H1 (cell line): ENCODE data around the gene GNL2. TPM values are rescaled to one million over a fixed set of nuclear protein-coding genes. Genes with fewer than 3 reads are reported as not detected.
A peak's percentile ranks its signal among the peaks of the same experiment; 100 is the strongest.

Source experiments
- CTCF ChIA-PET: fragments of 300-600 bp; sonication (Branson Sonifier 250); formaldehyde crosslinking; loops from one replicate; lab custom pipeline; 2021; ENCODE audit not compliant: partially characterized antibody; lab: Charles Lee
- POLR2A ChIA-PET: fragments of 300-600 bp; sonication (Branson Sonifier 250); formaldehyde crosslinking; loops from one replicate; lab custom pipeline; 2021; ENCODE audit warnings: inconsistent platforms; ENCODE audit not compliant: partially characterized antibody; lab: Charles Lee
- DNase-seq, 2 experiments: peaks; one replicate each; pipeline versions ENCODE4 v3.0.0 to v3.0.0-alpha.2; 2010 to 2022; ENCODE audit warnings: low spot score in 2 of 2, low read depth in 1 of 2, mixed read lengths in 1 of 2
- FAIRE-seq: peaks from 2 replicates; lab custom pipeline; 2011; peaks lifted over from hg19 to GRCh38; lab: Jason Lieb, UNC
- H2AFZ ChIP-seq: 2 replicates; pipeline ENCODE4 v1.8.1; 2012; ENCODE audit warnings: low read length, inconsistent platforms
- H2AK5ac ChIP-seq: 2 replicates; pipeline ENCODE4 v1.6.1; 2013; ENCODE audit warnings: low read depth, low read length
- H2BK120ac ChIP-seq: replicated peaks from 2 replicates; pipeline ENCODE3; 2013; ENCODE audit warnings: low read depth, low read length, inconsistent platforms
- H2BK12ac ChIP-seq: 2 replicates; pipeline ENCODE4 v1.6.1; 2013; ENCODE audit warnings: low read depth, low read length
- H2BK15ac ChIP-seq: 2 replicates; pipeline ENCODE4 v1.6.1; 2013; ENCODE audit warnings: low read length
- H2BK20ac ChIP-seq: 2 replicates; pipeline ENCODE4 v1.6.1; 2013; ENCODE audit warnings: low read length
- H2BK5ac ChIP-seq: 2 replicates; pipeline ENCODE4 v1.6.1; 2013; ENCODE audit warnings: low read depth, low read length
- H3K14ac ChIP-seq: 2 replicates; pipeline ENCODE4 v1.6.1; 2013; ENCODE audit warnings: inconsistent platforms; ENCODE audit not compliant: insufficient read length
- H3K18ac ChIP-seq: 2 replicates; pipeline ENCODE4 v1.6.1; 2013; ENCODE audit warnings: low read length; ENCODE audit errors: extremely low read depth
- H3K23ac ChIP-seq: 2 replicates; pipeline ENCODE4 v1.6.1; 2013; ENCODE audit warnings: inconsistent platforms; ENCODE audit not compliant: insufficient read length
- H3K23me2 ChIP-seq: 2 replicates; pipeline ENCODE4 v1.6.1; 2013; ENCODE audit warnings: low read depth, low read length
- H3K27ac ChIP-seq: 2 replicates; pipeline ENCODE4 v1.6.1; 2011; ENCODE audit warnings: low read depth, low read length, inconsistent platforms
- H3K27me3 ChIP-seq, 4 experiments: replicated peaks in 1 of 4; 1 replicate in 1 of 4; 2 replicates in 3 of 4; pipeline versions ENCODE4 v1.6.1 to v1.8.1; 2011 to 2013; ENCODE audit warnings: low read length in 3 of 4, mild to moderate bottlenecking in 3 of 4, inconsistent platforms in 2 of 4, mixed read lengths in 2 of 4, moderate library complexity in 1 of 4; ENCODE audit not compliant: control insufficient read depth in 3 of 4, insufficient read depth in 3 of 4; ENCODE audit errors: extremely low read depth in 1 of 4
- H3K36me3 ChIP-seq, 4 experiments: 2 replicates each; pipeline versions ENCODE4 v1.6.1 to v1.8.1; 2011 to 2013; ENCODE audit warnings: mild to moderate bottlenecking in 4 of 4, low read length in 3 of 4, moderate library complexity in 2 of 4, control low read depth in 1 of 4, inconsistent platforms in 1 of 4; ENCODE audit not compliant: insufficient read depth in 4 of 4, control insufficient read depth in 2 of 4
- H3K4ac ChIP-seq: replicated peaks from 2 replicates; pipeline ENCODE3; 2013; ENCODE audit warnings: low read length, low read depth, mixed read lengths, inconsistent platforms; ENCODE audit not compliant: insufficient read length
- H3K4me1 ChIP-seq, 4 experiments: replicated peaks in 1 of 4; 1 replicate in 1 of 4; 2 replicates in 3 of 4; pipeline versions ENCODE4 v1.6.1 to v1.8.1; 2011 to 2013; ENCODE audit warnings: low read length in 3 of 4, inconsistent platforms in 2 of 4, mixed read lengths in 1 of 4; ENCODE audit not compliant: insufficient read depth in 4 of 4, control insufficient read depth in 3 of 4
- H3K4me2 ChIP-seq, 2 experiments: 2 replicates each; pipeline versions ENCODE4 v1.6.1 to v1.8.1; 2011 to 2013; ENCODE audit warnings: low read depth in 2 of 2, low read length in 2 of 2, control low read depth in 1 of 2, inconsistent platforms in 1 of 2, mild to moderate bottlenecking in 1 of 2; ENCODE audit not compliant: insufficient read depth in 1 of 2
- H3K4me3 ChIP-seq, 4 experiments: fragments of 200-600, 300-600 bp in 1 of 4; sonication (generic), shearing (Covaris generic), sonication (Bioruptor Twin) in 1 of 4; 2 replicates each; pipeline versions ENCODE4 v1.5.1 to v1.8.1; 2011 to 2016; ENCODE audit warnings: low read length in 4 of 4, low read depth in 3 of 4, control low read depth in 2 of 4, inconsistent platforms in 2 of 4, mild to moderate bottlenecking in 2 of 4, mixed read lengths in 1 of 4, moderate library complexity in 1 of 4; ENCODE audit not compliant: insufficient read depth in 2 of 4; ENCODE audit errors: extremely low read depth in 1 of 4
- H3K56ac ChIP-seq: replicated peaks from 2 replicates; pipeline ENCODE3; 2013; ENCODE audit warnings: low read depth, mild to moderate bottlenecking, mixed read lengths, low read length, inconsistent platforms; ENCODE audit not compliant: insufficient read length
- H3K79me1 ChIP-seq: 2 replicates; pipeline ENCODE4 v1.6.1; 2013; ENCODE audit warnings: low read depth, low read length, control low read depth
- H3K79me2 ChIP-seq, 2 experiments: 2 replicates each; pipeline versions ENCODE4 v1.6.1 to v1.8.1; 2012 to 2013; ENCODE audit warnings: low read length in 2 of 2, mild to moderate bottlenecking in 2 of 2, inconsistent platforms in 1 of 2; ENCODE audit not compliant: insufficient read depth in 2 of 2, control insufficient read depth in 1 of 2
- H3K9ac ChIP-seq, 4 experiments: replicated peaks in 1 of 4; 1 replicate in 1 of 4; 2 replicates in 3 of 4; pipeline versions ENCODE4 v1.6.1 to v1.8.1; 2011 to 2013; ENCODE audit warnings: low read depth in 3 of 4, low read length in 3 of 4, control low read depth in 2 of 4, mild to moderate bottlenecking in 2 of 4, moderate library complexity in 2 of 4, inconsistent platforms in 1 of 4; ENCODE audit errors: extremely low read depth in 1 of 4
- H3K9me3 ChIP-seq, 2 experiments: 2 replicates each; pipeline versions ENCODE4 v1.6.1 to v1.8.1; 2012 to 2013; ENCODE audit warnings: mild to moderate bottlenecking in 2 of 2, moderate library complexity in 2 of 2, control low read depth in 1 of 2, inconsistent platforms in 1 of 2, low read depth in 1 of 2, low read length in 1 of 2, mixed read lengths in 1 of 2; ENCODE audit not compliant: insufficient read depth in 2 of 2
- H4K20me1 ChIP-seq, 2 experiments: replicated peaks in 1 of 2; 2 replicates each; pipeline versions ENCODE3 to v1.8.1; 2011 to 2013; ENCODE audit warnings: inconsistent platforms in 2 of 2, low read length in 2 of 2, mild to moderate bottlenecking in 1 of 2; ENCODE audit not compliant: insufficient read depth in 2 of 2, control insufficient read depth in 1 of 2
- H4K5ac ChIP-seq: 2 replicates; pipeline ENCODE4 v1.6.1; 2013; ENCODE audit warnings: low read length, low read depth, mixed read lengths, inconsistent platforms; ENCODE audit not compliant: insufficient read length
- H4K8ac ChIP-seq: 2 replicates; pipeline ENCODE4 v1.8.0; 2013; ENCODE audit warnings: mild to moderate bottlenecking, moderate library complexity, low read length, inconsistent platforms; ENCODE audit not compliant: insufficient read depth; ENCODE audit errors: extremely low read depth
- H4K91ac ChIP-seq: replicated peaks from 2 replicates; pipeline ENCODE3; 2013; ENCODE audit warnings: low read length, mixed read lengths, inconsistent platforms; ENCODE audit not compliant: insufficient read length
- JUND ChIP-seq: IDR thresholded peaks from 2 replicates; pipeline ENCODE4 v1.6.1; 2011; ENCODE audit warnings: mild to moderate bottlenecking, improper control_type of control experiment, low read length
- KDM4A ChIP-seq: IDR thresholded peaks from one replicate; pipeline ENCODE4 v1.7.1; 2012; ENCODE audit warnings: low read depth, mild to moderate bottlenecking, moderate library complexity, low read length, inconsistent platforms; ENCODE audit not compliant: severe bottlenecking
- NANOG ChIP-seq: IDR thresholded peaks from 2 replicates; pipeline ENCODE4 v1.6.1; 2011; ENCODE audit warnings: low read length, low read depth, mild to moderate bottlenecking, inconsistent platforms; ENCODE audit not compliant: insufficient read depth, poor library complexity, severe bottlenecking
- SIX5 ChIP-seq: IDR thresholded peaks from 2 replicates; pipeline ENCODE4 v1.6.1; 2011; ENCODE audit warnings: mild to moderate bottlenecking, low read depth, low read length
- TAF7 ChIP-seq: optimal IDR thresholded peaks from 2 replicates; pipeline ENCODE3; 2011; ENCODE audit warnings: low read depth, mild to moderate bottlenecking, inconsistent platforms, low read length, moderate library complexity, borderline replicate concordance
- YY1 ChIP-seq: IDR thresholded peaks from 2 replicates; pipeline ENCODE4 v1.6.1; 2011; ENCODE audit warnings: low read depth, mild to moderate bottlenecking, low read length
- WGBS, 2 experiments: shearing (Covaris generic) in 1 of 2; methylation state at CpG; one replicate each; pipeline versions ENCODE4 v1.1.6 to v1.1.7; 2013 to 2015; ENCODE audit warnings: low lambda C conversion rate in 2 of 2, mixed read lengths in 2 of 2, inconsistent platforms in 1 of 2, low coverage in 1 of 2, missing lambda C conversion rate in 1 of 2; ENCODE audit not compliant: insufficient replicate concordance in 2 of 2, insufficient coverage in 1 of 2, insufficient read length in 1 of 2; ENCODE audit errors: extremely low coverage in 1 of 2, missing lambda C conversion rate in 1 of 2; 5-methylcytosine and 5-hydroxymethylcytosine counted together
- polyA plus RNA-seq, 7 experiments: library from polyadenylated mRNA; depleted of rRNA in 3 of 7; stranded (reverse) in 5 of 7; unstranded in 2 of 7; fragments of >200 nt in 5 of 7; fragments of 200-250 nt in 2 of 7; gene quantifications; 1 replicate in 5 of 7; 2 replicates in 1 of 7; 4 replicates in 1 of 7; pipeline versions ENCODE4 v1.2.1 to v1.2.3, GENCODE V29; 2011 to 2013; ENCODE audit warnings: missing spikeins in 2 of 7, mixed read lengths in 2 of 7
- total RNA-seq: library from RNA; stranded (reverse); fragmentation: NEBNext Ultra II Directional; extraction: Animal tissue kit (Norgen Biotek cat#: 25700); gene quantifications from 2 replicates; pipeline ENCODE4 v1.2.1, GENCODE V29; 2021
- TF ChIP-seq, protein P1 (sequence below): IDR thresholded peaks from 2 replicates; pipeline ENCODE4 v1.6.1; 2012; ENCODE audit warnings: inconsistent platforms
- TF ChIP-seq, protein P2 (sequence below): IDR thresholded peaks from 2 replicates; pipeline ENCODE4 v1.6.1; 2012; ENCODE audit warnings: low read length, inconsistent platforms

Gene GNL2
- total and polyA plus RNA-seq, 2 of the 8 experiments (the other 6 are each of a cell fraction or from before 2014, with no cell fraction given) = 22.2 to 88.3 TPM

GRCh38 chr1:37633040-37633937 lies 37.6 kb upstream of the GNL2 start:
- 19% methylated on average over 13 of the region's 31 CpGs; no CpG with 5 or more reads in 1 of the 2 experiments for WGBS, 2 experiments
- peaks cover 0 to 15% (median 7%) of the 10 kb centered on the region in 4 experiments; a peak in 6 of 7 replicates for H3K4me1 ChIP-seq
- DNase-seq = peak in 1 of 2 experiments; percentile 54
- no peaks in the 10 kb centered on the region for H3K36me3 ChIP-seq
- no peak overlapping the region for H4K5ac ChIP-seq
- H3K4ac ChIP-seq = no peak overlapping the region
- POLR2A ChIA-PET = interaction anchor here (0.8 kb wide), 1 partner anchor 36 kb away, joined by 3 read pairs; no protein-coding TSS in a partner anchor
- CTCF ChIA-PET = interaction anchor here (0.6 to 5.2 kb wide), 7 partner anchors 10 to 31 kb away, joined by 3 to 36 read pairs (median 5); no protein-coding TSS in a partner anchor
- no peak overlapping the region for H4K91ac ChIP-seq
- H2AK5ac ChIP-seq = no peak overlapping the region
- H3K27ac ChIP-seq = no peak overlapping the region
- H3K9me3 ChIP-seq = no peaks in the 10 kb centered on the region; a peak in 1 of 4 replicates
- no peak overlapping the region for H3K23ac ChIP-seq
- no peaks in the 10 kb centered on the region for H3K79me1 ChIP-seq
- no peak overlapping the region for H3K56ac ChIP-seq
- no peak for FAIRE-seq
- no peak overlapping the region for H4K8ac ChIP-seq
- H3K27me3 ChIP-seq = peaks cover 63 to 99% (median 93%) of the 10 kb centered on the region in 4 experiments
- H3K18ac ChIP-seq = no peak overlapping the region; the same call in 1 of the 2 replicates
- H3K14ac ChIP-seq = no peak overlapping the region
- no peak overlapping the region for H2BK12ac ChIP-seq
- H2BK20ac ChIP-seq = no peak overlapping the region
- peaks cover 2% of the 10 kb centered on the region; the same call in 1 of the 2 replicates for H3K23me2 ChIP-seq
- no peak overlapping the region for H3K9ac ChIP-seq
- H2BK120ac ChIP-seq = no peak overlapping the region
- H2BK15ac ChIP-seq = no peak overlapping the region
- no peaks in the 10 kb centered on the region for H3K79me2 ChIP-seq
- no peak overlapping the region for H2AFZ ChIP-seq
- H2BK5ac ChIP-seq = no peak overlapping the region
- H3K4me3 ChIP-seq = peak overlapping the region in 3 of 4 experiments; percentile 5 to 56 (median 10); a peak in 4 of 8 replicates
- peaks cover 6 to 8% of the 10 kb centered on the region in 2 experiments for H4K20me1 ChIP-seq
- H3K4me2 ChIP-seq = peak overlapping the region; percentile 69 to 71
- TF ChIP-seq TAF7 = no peak
- no peak for TF ChIP-seq JUND
- TF ChIP-seq NANOG = no peak
- TF ChIP-seq KDM4A = no peak
- TF ChIP-seq YY1 = no peak
- TF ChIP-seq, protein P1, sequence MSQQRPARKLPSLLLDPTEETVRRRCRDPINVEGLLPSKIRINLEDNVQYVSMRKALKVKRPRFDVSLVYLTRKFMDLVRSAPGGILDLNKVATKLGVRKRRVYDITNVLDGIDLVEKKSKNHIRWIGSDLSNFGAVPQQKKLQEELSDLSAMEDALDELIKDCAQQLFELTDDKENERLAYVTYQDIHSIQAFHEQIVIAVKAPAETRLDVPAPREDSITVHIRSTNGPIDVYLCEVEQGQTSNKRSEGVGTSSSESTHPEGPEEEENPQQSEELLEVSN = 0 out of 2 replicates have a peak, but pooled peaks have one; percentile 31
- TF ChIP-seq, protein P2, sequence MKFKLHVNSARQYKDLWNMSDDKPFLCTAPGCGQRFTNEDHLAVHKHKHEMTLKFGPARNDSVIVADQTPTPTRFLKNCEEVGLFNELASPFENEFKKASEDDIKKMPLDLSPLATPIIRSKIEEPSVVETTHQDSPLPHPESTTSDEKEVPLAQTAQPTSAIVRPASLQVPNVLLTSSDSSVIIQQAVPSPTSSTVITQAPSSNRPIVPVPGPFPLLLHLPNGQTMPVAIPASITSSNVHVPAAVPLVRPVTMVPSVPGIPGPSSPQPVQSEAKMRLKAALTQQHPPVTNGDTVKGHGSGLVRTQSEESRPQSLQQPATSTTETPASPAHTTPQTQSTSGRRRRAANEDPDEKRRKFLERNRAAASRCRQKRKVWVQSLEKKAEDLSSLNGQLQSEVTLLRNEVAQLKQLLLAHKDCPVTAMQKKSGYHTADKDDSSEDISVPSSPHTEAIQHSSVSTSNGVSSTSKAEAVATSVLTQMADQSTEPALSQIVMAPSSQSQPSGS = no peak
- TF ChIP-seq SIX5 = no peak
